Fibroblast of pulmonary artery (primary cell): Measurements from ENCODE around the gene PDE1C.

Experiments
- DNase-seq: peaks from one replicate; pipeline ENCODE4 v3.0.0-alpha.2; 2010; ENCODE audit warnings: low read depth
- H3K4me3 ChIP-seq: replicated peaks from 2 replicates; pipeline ENCODE4 v1.5.1; 2011; ENCODE audit warnings: low read depth, mild to moderate bottlenecking, control low read depth, low read length, moderate library complexity
- TF ChIP-seq, protein P1 (sequence below): IDR thresholded peaks from 2 replicates; pipeline ENCODE4 v1.5.1; 2011; ENCODE audit warnings: mild to moderate bottlenecking, control low read depth, low read length, inconsistent platforms; ENCODE audit errors: missing control alignments

The PDE1C gene

DNA sequence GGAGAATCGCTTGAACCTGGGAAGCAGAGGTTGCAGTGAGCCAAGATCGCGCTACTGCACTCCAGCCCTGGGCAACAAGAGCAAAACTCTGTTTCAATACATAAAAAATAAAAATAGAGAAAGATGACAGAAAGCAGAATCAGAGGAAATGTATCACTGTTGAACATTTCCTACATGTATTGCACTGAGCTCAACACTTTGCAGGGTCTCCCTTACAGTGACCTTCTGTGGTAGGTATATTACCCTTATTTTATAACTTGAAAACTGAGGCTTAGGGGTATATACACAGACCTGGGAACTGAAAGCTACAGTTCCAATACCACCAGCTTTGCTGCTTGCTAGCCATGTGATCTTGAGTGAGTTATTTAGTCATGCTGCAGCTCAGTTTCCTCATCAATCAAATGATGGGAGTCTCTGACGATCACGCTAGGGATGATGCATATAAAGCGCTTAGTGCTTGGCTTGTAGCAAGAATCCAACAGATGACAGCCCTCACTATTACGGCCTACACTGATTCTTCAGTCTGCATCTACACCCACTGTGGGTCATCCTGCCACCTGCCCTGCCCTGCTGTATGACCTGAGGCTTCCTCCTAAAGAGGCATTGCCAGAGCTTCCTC is 99.0 kb downstream of the PDE1C start:
- TF ChIP-seq, protein P1, sequence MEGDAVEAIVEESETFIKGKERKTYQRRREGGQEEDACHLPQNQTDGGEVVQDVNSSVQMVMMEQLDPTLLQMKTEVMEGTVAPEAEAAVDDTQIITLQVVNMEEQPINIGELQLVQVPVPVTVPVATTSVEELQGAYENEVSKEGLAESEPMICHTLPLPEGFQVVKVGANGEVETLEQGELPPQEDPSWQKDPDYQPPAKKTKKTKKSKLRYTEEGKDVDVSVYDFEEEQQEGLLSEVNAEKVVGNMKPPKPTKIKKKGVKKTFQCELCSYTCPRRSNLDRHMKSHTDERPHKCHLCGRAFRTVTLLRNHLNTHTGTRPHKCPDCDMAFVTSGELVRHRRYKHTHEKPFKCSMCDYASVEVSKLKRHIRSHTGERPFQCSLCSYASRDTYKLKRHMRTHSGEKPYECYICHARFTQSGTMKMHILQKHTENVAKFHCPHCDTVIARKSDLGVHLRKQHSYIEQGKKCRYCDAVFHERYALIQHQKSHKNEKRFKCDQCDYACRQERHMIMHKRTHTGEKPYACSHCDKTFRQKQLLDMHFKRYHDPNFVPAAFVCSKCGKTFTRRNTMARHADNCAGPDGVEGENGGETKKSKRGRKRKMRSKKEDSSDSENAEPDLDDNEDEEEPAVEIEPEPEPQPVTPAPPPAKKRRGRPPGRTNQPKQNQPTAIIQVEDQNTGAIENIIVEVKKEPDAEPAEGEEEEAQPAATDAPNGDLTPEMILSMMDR, result no peak
- H3K4me3 ChIP-seq, result no peak overlapping the region
- DNase-seq, result no peak

DNA sequence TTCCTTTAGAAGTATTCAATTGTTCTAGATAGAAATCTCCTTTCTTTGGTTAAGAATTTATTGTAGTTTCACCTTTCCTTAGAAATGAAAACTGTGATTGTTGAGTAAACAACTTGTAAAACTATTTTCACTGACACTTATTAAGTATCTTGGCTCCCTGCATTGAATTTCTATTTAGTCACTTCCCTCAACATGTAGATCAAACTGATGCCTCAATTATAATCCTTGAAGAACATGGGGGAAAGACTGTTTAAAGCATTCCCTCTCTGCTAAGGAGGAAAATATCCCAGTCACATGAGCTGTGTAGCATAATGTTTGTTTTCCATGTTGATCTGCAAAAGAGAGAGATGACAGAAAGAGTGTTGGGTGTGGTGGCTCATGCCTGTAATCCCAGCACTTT is 99.7 kb downstream of the PDE1C start:
- H3K4me3 ChIP-seq, result no peak overlapping the region
- TF ChIP-seq, protein P1, result no peak
- no peak for DNase-seq

DNA sequence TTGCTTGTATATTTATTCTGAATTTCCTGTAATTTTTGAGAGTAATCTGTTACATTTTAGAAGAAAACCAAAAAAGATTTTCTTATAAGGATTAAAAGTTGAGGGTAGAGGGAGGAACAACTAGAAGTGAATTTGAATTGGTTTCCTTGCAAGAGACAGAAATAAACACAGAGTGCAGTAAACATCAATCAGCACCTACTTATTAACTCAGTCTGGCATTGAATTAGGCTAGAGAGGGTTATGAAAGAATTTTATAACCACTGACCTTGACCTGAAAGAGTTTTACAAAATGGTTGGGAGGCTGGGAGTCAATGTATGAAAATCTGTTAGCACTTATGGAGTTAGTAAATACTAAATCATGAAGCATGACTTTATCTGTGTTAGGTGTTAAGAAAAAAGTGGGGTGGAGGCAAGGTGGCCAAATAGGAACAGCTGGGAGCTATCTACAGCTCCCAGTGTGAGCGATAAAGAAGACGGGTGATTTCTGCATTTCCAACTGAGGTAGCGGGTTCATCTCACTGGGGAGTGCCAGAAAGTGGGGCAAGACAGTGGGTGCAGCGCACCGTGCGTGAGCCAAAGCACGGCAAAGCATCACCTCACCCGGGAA is 106.5 kb downstream of the PDE1C start:
- TF ChIP-seq, protein P1, result no peak
- DNase-seq, result no peak

DNA sequence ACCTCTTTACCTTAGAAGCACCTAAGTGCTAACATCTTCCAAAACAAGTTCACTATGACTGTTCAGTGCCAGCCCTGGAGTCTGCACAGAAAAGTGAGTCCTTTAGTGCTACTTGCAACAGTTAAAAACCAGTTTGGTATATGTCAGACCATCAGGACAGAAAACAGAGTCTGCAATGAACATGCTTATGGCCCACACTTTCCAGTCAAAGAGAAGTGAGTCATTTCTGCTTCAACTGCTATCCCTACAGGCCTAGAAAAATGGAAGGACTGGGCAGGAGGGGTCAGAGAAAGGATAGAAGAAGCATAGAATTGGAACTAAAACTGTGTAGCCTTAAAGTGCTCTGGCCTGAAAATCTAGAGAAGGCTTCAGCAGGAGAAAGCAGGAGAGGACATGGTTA is 108.0 kb downstream of the PDE1C start:
- no peak overlapping the region for H3K4me3 ChIP-seq
- DNase-seq, result no peak
- TF ChIP-seq, protein P1, result no peak

More for the DNA sequence above, 106.5 kb downstream of the PDE1C start:
- no peak overlapping the region for H3K4me3 ChIP-seq

DNA sequence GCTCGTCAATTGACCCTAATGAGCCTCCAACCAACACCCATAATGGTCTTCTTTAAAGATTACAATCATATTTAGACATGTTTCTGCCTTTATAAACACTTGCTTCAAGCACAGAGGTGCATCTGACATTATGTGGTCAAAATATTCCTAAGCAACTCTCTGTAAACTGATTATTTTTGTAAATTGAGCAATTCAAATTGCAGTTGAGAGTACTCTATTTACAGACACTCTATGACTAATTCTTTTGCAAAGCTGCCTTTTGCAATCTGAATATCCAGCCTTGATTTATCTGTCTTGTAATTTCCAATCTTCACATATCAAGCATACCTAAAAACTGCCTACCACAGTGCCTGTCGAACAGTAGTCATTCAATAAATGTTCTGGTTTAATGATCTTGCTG is 112.0 kb downstream of the PDE1C start:
- peak; percentile 21 for DNase-seq
- TF ChIP-seq, protein P1, result no peak

DNA sequence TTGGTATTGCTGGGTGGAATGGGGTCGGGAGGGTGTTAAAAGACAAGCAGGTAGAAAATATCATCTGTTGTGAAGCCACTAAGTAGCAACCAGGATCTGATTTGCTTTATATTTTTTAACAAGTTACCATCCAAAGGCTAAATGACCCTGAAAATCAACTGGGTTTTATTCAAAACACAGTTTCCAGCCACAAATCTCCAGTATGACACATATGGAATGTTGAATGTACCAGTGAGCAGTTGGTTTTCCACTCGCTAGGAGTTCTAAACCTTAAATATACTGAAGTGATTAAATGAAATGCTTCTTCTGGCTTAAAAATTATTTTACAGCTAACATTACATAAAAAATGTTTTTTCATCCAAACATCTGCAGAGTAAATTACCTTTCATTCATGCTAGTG is 112.5 kb downstream of the PDE1C start:
- no peak for DNase-seq
- TF ChIP-seq, protein P1, result no peak
- no peak overlapping the region for H3K4me3 ChIP-seq

More for the DNA sequence above, 112.0 kb downstream of the PDE1C start:
- no peak overlapping the region for H3K4me3 ChIP-seq
